Germinal center (tissue), 1 donor: ENCODE data around the gene TXNDC2.

Source experiments
- DNase-seq: peaks from one replicate; pipeline ENCODE4 v3.0.0; 2012; ENCODE audit warnings: mixed read lengths, low spot score

TXNDC2 gene

GRCh38 chr18:9913526-9914333 lies 28.0 kb downstream of the TXNDC2 start, which contains the start of gene VAPA:
TSS of gene VAPA (plus strand) at chr18:9914016. CDS start at chr18:9914257, 241 bp downstream.
- DNase-seq, result peak; percentile 97

- peak; percentile 76 for DNase-seq
Measured at GRCh38 chr18:9914334-9914583, 28.5 kb downstream of the TXNDC2 start.

- DNase-seq, result peak; percentile 45
Measured at GRCh38 chr18:9914584-9915290, 29.0 kb downstream of the TXNDC2 start.

- DNase-seq, result no peak
Measured at GRCh38 chr18:9915291-9916076, 29.7 kb downstream of the TXNDC2 start.

GRCh38 chr18:9916077-9916639 lies 30.4 kb downstream of the TXNDC2 start:
- no peak for DNase-seq

- no peak for DNase-seq
Measured at GRCh38 chr18:9916808-9917207, 31.0 kb downstream of the TXNDC2 start.

GRCh38 chr18:9918016-9918680 lies 32.4 kb downstream of the TXNDC2 start:
- no peak for DNase-seq

- DNase-seq, result no peak
Measured at GRCh38 chr18:9919564-9920232, 33.9 kb downstream of the TXNDC2 start.

- DNase-seq, result no peak
Measured at GRCh38 chr18:9922592-9923311, 37.0 kb downstream of the TXNDC2 start.

GRCh38 chr18:9924371-9924943 lies 38.7 kb downstream of the TXNDC2 start:
- no peak for DNase-seq

- DNase-seq, result no peak
Measured at GRCh38 chr18:9925369-9925768, 39.6 kb downstream of the TXNDC2 start.

GRCh38 chr18:9925795-9926194 lies 40.0 kb downstream of the TXNDC2 start:
- DNase-seq, result no peak

GRCh38 chr18:9926223-9926894 lies 40.6 kb downstream of the TXNDC2 start:
- no peak for DNase-seq

- no peak for DNase-seq
Measured at GRCh38 chr18:9926977-9927376, 41.2 kb downstream of the TXNDC2 start.

- DNase-seq, result no peak
Measured at GRCh38 chr18:9927392-9928063, 41.8 kb downstream of the TXNDC2 start.

GRCh38 chr18:9928646-9929259 lies 43.0 kb downstream of the TXNDC2 start:
- no peak for DNase-seq

GRCh38 chr18:9930299-9930884 lies 44.6 kb downstream of the TXNDC2 start:
- DNase-seq, result no peak

GRCh38 chr18:9931146-9931545 lies 45.4 kb downstream of the TXNDC2 start:
- no peak for DNase-seq
